ENCODE data around the gene ASB7.
"Not testable (repeated sequence)": the region's sequence is repeated elsewhere in the genome, so short reads cannot be mapped to it uniquely, and the experiment has no call there.

The ASB7 gene, protein sequence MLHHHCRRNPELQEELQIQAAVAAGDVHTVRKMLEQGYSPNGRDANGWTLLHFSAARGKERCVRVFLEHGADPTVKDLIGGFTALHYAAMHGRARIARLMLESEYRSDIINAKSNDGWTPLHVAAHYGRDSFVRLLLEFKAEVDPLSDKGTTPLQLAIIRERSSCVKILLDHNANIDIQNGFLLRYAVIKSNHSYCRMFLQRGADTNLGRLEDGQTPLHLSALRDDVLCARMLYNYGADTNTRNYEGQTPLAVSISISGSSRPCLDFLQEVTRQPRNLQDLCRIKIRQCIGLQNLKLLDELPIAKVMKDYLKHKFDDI

DNA sequence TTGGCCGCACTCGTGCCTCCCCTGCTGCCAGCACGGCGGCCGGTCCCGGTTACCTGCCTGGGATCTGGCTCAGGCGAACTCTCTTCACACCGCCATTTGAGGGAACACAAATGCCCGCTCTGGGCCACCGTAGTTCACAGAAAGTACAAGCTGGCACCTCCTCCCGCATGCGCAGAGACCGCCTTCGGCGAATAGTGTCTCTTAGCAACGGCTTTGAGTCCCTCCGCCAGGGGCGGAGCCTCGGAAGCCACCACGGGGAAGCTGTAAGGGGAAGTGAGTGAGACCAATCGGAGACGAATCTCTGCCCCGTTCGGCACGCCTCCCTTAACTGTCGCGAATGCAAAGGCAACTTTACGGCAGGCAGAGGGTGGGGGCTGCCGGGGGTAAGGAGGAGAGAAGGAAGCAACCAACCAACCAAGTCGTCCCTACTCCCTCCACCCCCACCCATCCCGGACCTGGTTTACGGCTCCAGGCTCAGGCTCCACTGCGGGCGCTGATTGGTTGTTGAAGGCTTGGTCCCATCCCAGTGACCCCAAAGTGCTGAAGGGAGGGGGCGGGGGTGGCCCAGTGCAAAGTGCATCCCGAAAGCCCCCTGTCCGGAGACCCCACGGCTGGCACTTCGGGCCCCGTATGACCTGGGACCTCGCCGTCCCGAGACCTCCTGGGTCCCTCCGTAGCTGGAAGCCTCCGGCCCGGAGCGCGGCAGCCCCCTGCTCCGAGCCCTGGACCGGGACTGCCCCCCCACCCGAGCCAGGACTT, at the start of gene ASB7, which contains the start of gene LINS1:
Gene ASB7, plus strand, starts transcription at position 526 of the 759 bp plus-strand sequence. CDS start 9,628 bp downstream, outside the sequence.
Gene LINS1, minus strand, starts transcription at position 121 of the 759 bp plus-strand sequence. CDS start 21,342 bp downstream, outside the sequence.
- peak; percentile 99 for DNase-seq (ENCODE audit: low spot score)

DNA sequence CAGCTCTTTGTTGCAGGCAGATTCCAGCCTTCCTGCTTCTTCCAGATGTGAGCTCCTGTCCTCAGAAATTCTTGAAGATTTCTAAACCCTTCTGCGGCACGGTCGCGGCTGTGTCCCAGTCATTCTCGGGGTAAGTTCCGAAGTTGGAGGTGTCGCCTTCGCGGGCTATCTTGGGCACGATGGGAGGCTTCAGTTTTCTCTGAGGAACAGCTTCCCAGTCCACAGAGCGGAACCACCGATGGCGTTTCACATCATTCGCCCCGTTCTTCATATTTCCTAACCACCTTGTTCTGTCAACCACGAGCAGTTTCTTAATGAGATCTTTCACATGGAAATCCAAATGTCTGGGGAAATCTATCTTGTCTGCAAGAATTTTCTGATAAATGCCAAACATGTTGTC, 48.9 kb upstream of the ASB7 start:
- DNase-seq (ENCODE audit: low spot score): no peak

DNA sequence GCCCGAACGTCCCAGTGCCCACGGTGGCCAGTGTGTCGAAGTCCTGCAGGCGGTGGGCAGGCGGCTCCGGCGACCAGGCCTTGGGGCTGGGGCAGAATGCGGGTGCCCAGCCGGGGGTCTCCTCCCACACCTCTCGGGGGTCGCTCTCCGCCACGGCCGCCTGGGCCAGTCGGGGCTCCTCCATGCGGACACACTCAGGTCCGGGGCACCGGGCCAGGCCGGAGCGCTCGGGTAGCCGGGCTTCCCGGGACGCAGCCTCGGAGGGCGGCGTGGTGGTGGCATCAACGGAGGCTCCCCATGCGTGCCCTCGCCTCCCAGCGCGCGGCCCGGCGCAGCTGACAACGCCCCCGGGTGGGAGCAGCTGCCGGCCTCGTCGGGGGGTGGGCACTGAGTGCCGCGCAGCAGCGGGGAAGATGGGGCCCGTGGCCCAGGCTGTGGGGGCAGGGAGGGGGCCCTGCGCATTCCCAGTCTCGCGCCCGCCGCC, 43.6 kb upstream of the ASB7 start:
- no peak for DNase-seq (ENCODE audit: low spot score)

DNA sequence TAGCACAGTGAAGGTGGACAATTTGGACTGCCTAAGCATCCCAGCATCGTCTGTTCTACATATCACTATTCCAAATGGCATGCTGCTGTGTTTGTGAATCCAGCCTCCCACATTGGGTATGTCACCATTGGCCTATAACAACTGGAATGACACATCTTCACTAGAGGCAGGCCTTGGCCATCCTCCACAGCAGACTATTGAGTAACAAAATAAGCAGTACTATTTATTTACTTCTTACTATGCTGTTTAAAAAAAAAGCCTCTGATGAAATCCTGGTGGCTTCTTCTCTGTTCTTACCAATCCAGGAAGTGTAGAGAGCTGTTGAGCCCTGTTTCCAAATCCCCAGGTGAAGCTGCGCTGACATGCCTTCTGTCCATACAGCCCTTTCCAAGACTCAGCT, 43.1 kb upstream of the ASB7 start:
- no peak for DNase-seq (ENCODE audit: low spot score)

DNA sequence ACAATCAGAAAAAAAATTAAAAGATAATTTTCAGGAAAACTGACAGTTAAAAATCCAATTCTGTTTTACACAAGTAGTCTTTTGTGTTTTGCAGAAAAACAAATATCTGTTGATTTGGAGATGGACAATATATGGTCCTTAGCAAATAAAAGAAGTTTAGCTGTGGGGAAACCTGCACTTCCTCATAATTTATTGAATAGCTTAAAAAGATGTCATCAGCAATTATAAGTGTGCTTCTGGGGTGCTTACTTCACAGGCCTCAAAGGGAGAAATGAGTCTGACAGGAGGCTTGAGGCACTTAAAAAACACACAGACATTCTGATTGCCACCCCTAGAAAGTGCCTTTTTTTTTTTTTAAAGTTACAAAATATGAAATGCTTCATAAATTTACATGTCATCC, 42.1 kb upstream of the ASB7 start:
- no peak for DNase-seq (ENCODE audit: low spot score)

DNA sequence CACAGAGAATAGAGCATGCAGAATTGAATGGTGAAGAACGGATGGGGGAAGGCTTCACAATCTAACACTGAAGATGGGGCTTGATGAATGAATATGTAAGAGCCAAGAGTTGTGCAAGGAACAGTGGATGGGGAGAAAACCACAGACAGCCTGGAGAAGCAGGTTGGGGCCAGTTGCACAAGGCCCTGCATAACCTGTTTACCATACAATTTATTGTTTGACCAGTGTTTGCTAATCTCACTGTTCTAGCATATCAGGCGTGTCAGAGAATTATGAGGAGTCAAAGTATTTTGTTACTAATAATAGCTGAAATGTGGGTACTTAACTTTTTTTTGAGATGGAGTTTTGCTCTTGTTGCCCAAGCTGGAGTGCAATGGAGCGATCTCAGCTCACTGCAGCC, 36.8 kb upstream of the ASB7 start:
- no peak for DNase-seq (ENCODE audit: low spot score)

DNA sequence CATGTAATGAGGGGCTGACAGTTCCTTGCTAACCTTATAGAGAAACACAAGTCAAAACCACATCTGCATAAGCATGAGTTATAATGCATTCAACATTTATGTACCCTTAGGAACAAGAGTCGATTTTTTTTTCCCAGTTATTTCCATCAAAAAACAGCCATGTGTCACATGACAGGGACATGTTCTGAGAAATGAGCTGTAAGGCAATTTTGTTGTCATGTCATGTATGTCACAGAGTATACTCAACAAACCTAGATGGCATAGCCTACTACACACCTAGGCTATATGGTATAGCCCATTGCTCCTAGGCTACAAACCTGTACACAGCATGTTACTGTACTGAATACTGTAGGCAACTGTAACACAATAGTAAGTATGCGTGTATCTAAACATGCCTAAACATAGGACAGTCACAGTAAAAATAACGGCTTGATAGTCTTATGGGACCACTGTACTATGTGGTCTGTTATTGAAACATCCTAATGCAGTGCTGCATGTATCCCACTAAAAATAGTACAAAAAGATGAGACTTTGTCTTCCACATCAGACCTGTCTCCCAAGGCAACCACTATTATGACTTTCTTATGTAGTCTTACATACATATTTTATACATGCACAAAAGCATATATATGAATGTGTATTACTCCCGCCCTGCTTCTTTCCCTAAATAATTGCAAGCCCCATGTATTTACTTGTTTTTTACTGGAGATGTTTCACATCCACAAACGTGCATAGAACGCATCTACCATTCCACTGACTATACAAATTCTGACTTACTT, 35.4 kb upstream of the ASB7 start:
- no peak for DNase-seq (ENCODE audit: low spot score)

DNA sequence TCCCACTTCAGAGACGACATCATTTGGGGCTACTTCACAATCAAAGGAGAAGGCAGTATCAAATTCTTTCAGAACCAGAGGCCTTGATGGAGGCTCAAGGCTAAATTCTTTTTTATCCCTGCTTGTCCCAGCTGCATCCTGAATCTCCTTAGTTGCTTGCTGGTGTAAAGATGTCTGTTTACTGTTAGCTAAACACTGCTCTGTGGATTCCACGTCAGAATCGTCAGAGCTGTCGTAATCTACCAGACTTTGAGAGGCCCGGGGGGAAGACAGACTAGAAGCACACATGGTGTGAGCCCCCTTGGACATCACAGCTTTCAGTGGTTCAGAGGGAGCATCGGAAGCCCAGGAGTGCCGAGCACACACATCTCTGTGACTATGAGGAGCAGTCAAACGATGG, 33.0 kb upstream of the ASB7 start:
- no peak for DNase-seq (ENCODE audit: low spot score)

DNA sequence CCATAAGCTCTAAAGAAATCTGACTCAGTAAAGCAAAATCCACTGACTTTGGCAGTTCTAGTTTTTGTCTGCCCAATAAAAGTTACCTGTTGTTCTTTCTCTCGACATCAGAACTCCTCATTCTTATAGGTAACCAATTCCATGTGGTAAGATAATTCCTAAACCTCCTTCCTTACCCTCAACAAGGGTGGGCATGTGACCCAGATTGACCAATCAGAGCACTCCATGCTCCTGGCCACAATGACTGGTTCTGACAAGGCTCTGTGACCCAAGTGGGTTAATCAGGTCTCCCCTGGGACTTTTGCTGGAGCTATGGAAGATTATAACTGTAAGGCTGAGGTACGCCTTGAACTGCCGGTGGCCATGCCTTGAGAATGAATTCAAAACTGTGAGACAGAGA, 32.1 kb upstream of the ASB7 start:
- DNase-seq (ENCODE audit: low spot score): no peak

DNA sequence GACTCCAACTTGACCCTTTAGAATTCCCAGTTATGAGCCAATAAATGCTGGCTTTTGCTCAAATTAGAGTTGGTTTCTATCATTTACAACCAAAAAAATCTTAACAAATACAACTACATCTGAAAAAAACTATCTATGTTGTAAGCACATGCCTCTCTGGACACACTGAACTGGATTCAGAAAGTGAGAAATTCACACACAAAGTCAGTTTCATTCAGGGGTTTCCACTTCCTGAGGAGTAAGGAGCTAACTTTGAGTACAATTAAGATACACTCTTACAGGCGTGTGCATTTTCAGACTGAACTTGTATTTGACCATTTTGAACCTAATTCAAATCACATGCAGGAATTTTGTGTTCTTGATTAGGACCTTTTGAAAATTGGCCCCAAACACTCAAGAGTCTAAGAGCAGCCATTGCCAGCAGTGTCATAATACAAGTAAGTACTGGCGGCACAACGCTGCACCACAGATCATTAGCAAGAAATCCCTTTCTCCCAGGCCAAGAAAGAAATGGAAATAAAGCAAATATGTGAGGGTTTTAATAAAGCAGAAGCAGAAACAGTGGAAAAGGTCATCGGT, 31.6 kb upstream of the ASB7 start:
- no peak for DNase-seq (ENCODE audit: low spot score)

DNA sequence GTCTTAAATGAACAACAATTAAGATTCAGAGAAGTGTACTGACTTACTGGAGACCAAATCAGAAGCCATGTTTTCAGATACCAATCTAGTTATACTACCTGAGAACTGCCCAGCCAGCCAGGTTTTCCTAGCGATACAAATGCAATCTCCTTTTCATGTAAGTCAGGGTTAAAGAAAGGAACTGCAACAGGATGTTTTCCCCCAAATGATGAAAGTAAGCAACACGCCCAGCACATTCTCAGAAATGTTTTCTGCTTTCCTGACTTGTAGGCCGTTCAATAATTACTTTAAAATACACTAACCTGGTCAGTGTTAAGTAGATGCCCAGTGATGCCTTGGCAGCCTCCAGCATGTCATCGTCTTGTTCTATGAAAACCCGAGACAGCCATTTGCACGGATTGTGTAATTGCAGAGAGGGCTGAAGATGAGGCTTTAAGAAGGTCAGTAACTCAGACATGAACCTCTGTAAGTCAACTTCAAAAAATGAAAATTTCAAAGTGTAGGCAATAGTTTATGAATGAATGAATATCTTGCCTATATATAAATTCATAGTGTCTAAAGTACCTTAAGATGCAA, 30.7 kb upstream of the ASB7 start:
- no peak for DNase-seq (ENCODE audit: low spot score)

DNA sequence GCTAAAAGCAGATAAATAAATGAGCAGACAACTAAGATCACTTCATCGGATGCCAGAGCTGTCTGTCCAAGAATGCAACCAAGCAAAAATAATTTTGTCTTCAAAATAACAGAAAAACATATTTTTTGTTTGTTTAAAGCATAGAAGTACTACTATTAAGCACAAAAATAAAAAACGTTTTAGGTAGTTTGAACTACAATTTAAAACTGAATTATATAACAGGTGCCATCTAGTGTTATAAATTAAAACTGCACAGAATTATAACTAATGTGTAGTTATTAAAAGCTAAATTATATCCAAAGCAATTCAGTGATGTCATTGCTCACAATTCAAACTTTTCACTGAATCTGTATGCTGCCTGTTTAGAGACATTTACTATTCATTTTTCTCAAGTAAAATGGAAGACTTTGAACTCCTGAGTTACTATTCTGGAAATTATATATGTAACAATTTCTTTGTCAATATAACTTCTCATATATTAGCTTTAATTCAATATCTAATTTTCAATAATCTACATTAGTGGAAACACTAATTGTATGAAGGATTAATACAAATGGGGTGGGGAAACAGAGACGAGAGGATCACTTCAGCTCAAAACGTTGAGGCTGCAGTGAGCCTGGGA, 29.9 kb upstream of the ASB7 start:
- DNase-seq (ENCODE audit: low spot score): no peak

DNA sequence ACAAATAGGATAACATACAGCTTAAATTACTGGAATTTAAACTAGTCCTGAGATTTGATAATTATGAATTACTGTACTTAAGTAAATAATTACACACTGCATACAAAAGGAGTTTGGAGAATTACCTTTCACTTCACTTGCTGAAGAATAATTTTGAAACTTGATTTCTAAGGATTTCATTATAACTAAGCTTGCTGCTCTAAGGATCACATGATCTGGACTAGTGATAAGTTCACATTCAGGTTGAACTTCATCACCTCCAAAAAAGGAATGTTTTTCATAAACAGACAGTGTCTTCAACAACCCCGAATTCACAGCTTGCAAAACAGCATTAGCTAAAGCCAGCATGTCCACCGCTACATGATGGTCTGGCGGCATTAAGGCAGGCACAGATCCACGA, 28.9 kb upstream of the ASB7 start:
- DNase-seq (ENCODE audit: low spot score): no peak

DNA sequence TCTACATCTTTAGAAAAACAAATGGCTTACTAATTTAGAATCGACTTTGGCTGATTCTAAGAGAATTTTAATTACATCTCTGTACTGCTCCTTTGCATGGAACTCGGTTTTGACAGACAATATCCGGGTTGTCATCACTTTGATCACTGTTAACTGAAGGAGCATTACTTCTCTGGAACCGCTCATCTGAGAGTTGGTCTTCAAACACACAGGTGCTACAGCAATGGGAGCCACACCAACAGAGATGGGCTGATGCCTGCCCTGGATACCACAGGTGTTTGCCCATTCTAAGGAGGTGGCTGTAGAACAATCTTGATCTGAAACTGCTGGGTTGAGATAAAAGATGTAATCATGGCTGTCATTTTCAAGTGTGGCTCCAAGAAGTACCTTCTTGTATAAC, 22.0 kb upstream of the ASB7 start:
- no peak for DNase-seq (ENCODE audit: low spot score)

DNA sequence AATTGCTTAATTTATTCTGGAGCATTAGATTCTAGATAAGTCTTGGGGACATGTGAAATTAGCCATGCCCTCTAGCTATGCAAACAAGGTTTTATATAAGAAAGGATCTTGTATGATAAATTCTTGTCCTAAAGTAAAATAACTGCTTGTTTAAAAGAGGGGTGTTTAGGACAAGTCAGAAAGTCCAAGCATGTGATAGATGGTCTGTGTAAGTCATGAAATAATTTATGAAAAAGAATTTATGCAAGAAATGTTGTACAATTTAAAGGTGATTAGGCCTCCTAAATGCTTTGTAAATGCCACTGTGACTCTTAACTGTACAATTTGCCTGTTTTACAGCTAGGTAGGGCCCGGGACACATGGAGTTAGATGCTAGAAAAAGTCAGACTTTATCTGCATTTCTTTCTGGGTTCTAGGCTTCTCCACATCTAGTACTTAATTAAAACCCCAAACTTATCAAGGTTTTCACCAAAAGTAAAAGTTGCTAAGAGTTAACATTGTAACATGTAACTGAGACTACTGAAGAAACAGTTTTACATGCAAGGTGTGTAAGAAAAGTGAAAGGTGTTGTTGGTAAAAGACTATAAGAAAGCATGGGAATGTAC, 13.6 kb upstream of the ASB7 start:
- no peak for DNase-seq (ENCODE audit: low spot score)

DNA sequence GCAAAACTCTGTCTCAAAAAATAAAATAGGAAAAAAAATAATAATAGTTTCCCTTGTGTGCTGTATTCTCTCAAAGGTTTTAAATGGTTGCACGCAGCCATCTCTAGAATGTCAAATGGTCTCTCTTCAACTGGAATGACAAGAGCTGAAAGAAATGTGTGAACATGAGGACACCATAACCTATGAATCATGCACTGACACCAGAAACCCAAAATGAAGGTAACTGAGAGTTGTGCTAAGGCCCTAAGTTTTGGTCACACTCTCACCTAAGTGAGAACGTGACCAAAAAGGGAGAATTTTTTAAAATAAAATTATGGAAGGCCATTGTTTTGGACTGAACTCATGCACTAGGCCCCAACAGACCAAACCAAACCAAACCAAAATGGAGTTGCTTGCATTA, 11.2 kb upstream of the ASB7 start:
- not testable (repeated sequence) for DNase-seq (ENCODE audit: low spot score)

DNA sequence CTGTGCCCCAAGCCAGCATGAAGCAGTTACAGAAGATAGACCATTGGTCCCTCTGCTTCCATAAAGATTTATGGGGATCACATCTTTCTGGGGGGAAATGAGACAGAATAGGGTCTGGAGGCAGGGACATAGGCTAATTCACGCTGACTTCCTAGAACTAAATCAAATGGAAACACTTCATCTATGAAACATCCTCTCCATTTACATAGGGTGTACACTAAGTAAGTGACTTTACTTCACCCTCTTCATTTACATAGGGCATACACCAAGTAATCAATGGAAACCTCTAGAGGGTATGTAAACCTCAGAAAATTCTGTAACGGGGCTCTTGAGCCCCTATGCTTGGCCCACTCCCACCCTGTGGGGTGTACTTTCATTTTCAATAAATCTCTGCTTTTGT, 10.6 kb upstream of the ASB7 start:
- DNase-seq (ENCODE audit: low spot score): no peak

DNA sequence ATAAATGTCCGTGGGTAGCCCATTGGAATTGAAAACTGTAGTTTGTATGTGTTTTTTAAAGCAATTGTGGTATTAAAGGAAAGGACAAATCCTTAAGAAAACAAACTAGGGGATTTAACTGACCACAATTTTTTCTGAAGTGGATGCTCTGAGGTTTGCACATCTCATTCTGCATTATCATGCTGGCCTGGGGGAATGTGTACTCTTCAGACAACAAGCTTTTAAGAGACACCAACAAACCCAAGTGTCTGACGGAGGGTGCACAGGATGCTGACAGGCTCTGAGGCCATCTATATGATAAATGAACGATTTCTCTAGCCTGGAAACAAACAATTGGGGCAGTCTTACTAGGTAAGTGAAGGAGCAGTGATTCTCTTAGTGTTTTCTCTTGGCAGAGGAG, 9.5 kb upstream of the ASB7 start:
- DNase-seq (ENCODE audit: low spot score): no peak

DNA sequence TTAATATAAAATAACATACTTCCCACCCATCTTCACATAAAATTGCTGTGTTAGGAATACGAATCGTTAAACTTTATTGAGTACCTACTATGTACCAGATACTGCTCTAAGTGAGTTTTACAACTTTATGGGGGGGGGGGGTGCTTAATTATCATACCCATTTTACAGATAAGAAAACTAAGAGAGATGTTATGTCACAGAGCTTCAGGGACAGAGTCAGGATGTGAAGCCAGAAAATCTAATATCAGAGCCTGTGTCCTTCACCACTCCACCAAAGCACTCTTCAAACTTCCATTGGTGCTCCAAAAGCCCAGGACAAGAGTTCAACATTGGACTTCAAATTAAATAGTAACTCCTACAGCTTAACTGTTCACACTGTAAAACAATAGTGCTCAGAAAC, 9.0 kb upstream of the ASB7 start:
- no peak for DNase-seq (ENCODE audit: low spot score)

DNA sequence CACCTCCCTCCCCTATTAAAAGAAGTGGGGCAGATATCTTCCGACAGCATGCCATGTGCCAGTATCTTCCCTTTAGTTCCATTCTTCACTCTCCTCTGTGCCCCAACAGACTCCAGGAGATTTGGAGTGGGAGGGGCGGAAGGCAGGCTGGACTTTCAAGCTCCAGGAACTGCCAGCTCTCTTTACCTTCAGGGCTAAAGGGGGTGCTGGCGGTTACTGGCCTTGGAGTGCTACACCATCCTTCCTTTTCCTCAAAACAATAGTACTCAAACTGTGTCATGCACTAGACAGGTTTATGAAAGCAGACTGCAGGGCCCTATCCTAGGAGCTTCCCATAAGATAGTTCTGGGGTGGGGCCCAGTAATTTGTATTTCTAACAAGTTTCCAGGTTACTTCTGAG, 6.4 kb upstream of the ASB7 start:
- DNase-seq (ENCODE audit: low spot score): no peak

DNA sequence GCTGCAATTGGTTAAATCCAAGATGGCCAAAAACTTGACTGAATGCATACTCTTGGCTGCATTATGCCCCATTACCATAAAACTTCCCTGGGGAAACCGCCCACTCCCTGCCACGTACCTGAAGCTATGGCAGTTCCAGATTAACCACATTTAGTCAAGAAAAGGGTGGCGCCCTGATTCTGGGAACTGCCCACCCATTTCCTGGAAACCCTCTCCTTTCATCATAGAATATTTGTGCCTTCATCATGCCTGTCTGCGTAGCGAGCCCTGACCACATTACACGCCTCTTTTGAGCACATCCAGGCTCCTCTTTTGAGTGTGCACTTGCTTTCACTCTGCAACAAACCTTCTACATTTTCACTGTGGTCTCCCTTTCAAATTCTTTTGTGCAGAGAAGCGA, 5.6 kb upstream of the ASB7 start:
- DNase-seq (ENCODE audit: low spot score): no peak
